ENCODE measurements around the gene UPF1.
A peak's percentile ranks its signal among the peaks of the same experiment; 100 is the strongest.
"Not testable (repeated sequence)": the region's sequence is repeated elsewhere in the genome, so short reads cannot be mapped to it uniquely, and the experiment has no call there.

UPF1 gene

GRCh38 chr19:18798384-18799352, 33.1 kb upstream of the UPF1 start:
- peak; percentile 81 for FAIRE-seq

GRCh38 chr19:18799389-18799970, 32.3 kb upstream of the UPF1 start:
- DNase-seq (ENCODE audit: insufficient read length, low spot score), result no peak
- FAIRE-seq, result no peak

More at GRCh38 chr19:18798384-18799352, 33.1 kb upstream of the UPF1 start:
- DNase-seq (ENCODE audit: insufficient read length, low spot score), result no peak

GRCh38 chr19:18800079-18800478, 31.7 kb upstream of the UPF1 start:
- no peak for DNase-seq (ENCODE audit: insufficient read length, low spot score)

GRCh38 chr19:18800636-18801035, 31.1 kb upstream of the UPF1 start:
- DNase-seq (ENCODE audit: insufficient read length, low spot score) (no peak), FAIRE-seq (no peak)

More at GRCh38 chr19:18800079-18800478, 31.7 kb upstream of the UPF1 start:
- peak; percentile 9 for FAIRE-seq

GRCh38 chr19:18802354-18802753, 29.4 kb upstream of the UPF1 start:
- FAIRE-seq (no peak), DNase-seq (ENCODE audit: insufficient read length, low spot score) (no peak)

GRCh38 chr19:18803550-18804138, 28.1 kb upstream of the UPF1 start:
- DNase-seq (ENCODE audit: insufficient read length, low spot score) (no peak), FAIRE-seq (no peak)

- DNase-seq (ENCODE audit: insufficient read length, low spot score), result no peak
- no peak for FAIRE-seq
These were observed 27.6 kb upstream of the UPF1 start for GRCh38 chr19:18804139-18804601.

- FAIRE-seq (no peak), DNase-seq (ENCODE audit: insufficient read length, low spot score) (no peak)
These were observed 27.1 kb upstream of the UPF1 start for GRCh38 chr19:18804643-18805042.

GRCh38 chr19:18807861-18808331, 23.9 kb upstream of the UPF1 start:
- FAIRE-seq (no peak), DNase-seq (ENCODE audit: insufficient read length, low spot score) (no peak)

- DNase-seq (ENCODE audit: insufficient read length, low spot score) (no peak), FAIRE-seq (no peak)
These were observed 22.4 kb upstream of the UPF1 start for GRCh38 chr19:18809149-18809868.

- not testable (repeated sequence) for FAIRE-seq; DNase-seq (ENCODE audit: insufficient read length, low spot score)
These were observed 20.1 kb upstream of the UPF1 start for GRCh38 chr19:18811638-18812037.

GRCh38 chr19:18814063-18814462, 17.7 kb upstream of the UPF1 start:
- DNase-seq (ENCODE audit: insufficient read length, low spot score) (no peak), FAIRE-seq (no peak)

- FAIRE-seq (no peak), DNase-seq (ENCODE audit: insufficient read length, low spot score) (no peak)
These were observed 16.1 kb upstream of the UPF1 start for GRCh38 chr19:18815673-18816072.

- not testable (repeated sequence) for DNase-seq (ENCODE audit: insufficient read length, low spot score); FAIRE-seq
These were observed 15.1 kb upstream of the UPF1 start for GRCh38 chr19:18816645-18817044.

- DNase-seq (ENCODE audit: insufficient read length, low spot score) (no peak), FAIRE-seq (no peak)
These were observed 14.2 kb upstream of the UPF1 start for GRCh38 chr19:18817574-18817973.

GRCh38 chr19:18828786-18829185, 3.0 kb upstream of the UPF1 start:
- DNase-seq (ENCODE audit: insufficient read length, low spot score) (no peak), FAIRE-seq (no peak)

- no peak for FAIRE-seq
- no peak for DNase-seq (ENCODE audit: insufficient read length, low spot score)
These were observed 1.3 kb upstream of the UPF1 start for GRCh38 chr19:18830488-18830887.

GRCh38 chr19:18832306-18833140, 764 bp downstream of the UPF1 start:
- no peak for DNase-seq (ENCODE audit: insufficient read length, low spot score)
- no peak for FAIRE-seq

- no peak for DNase-seq (ENCODE audit: insufficient read length, low spot score)
- no peak for FAIRE-seq
These were observed 1.4 kb downstream of the UPF1 start for GRCh38 chr19:18833141-18833476.

Data from HTR-8/SVneo (cell line).